Gastrocnemius medialis (tissue), 4 donors: ENCODE results near the gene KCNC1. TPM values are rescaled to one million over a fixed set of nuclear protein-coding genes. Genes with fewer than 3 reads are reported as not detected.
A peak's percentile ranks its signal among the peaks of the same experiment; 100 is the strongest.

Experiments
- ATAC-seq, 2 donors: fragments of 150-250 bp; one replicate each; pipeline ENCODE4 v1.9.1; 2016
- DNase-seq, 2 donors: peaks; one replicate each; pipeline ENCODE4 v3.0.0-alpha.2; 2019
- H3K27ac ChIP-seq, 4 donors: fragments of 200-600 bp; sonication (generic); 1 replicate in 1 of 4; 2 replicates in 3 of 4; pipeline ENCODE4 v1.5.1; 2016 to 2018; ENCODE audit warnings: mild to moderate bottlenecking in 2 of 4, moderate library complexity in 1 of 4
- H3K27me3 ChIP-seq, 3 donors: fragments of 200-600 bp; sonication (generic) in 2 of 3; 1 replicate in 1 of 3; 2 replicates in 2 of 3; pipeline versions ENCODE4 v1.5.1 to v1.6.0; 2016 to 2019; ENCODE audit warnings: mild to moderate bottlenecking in 1 of 3, moderate library complexity in 1 of 3
- H3K36me3 ChIP-seq, 2 donors: fragments of 200-600 bp; sonication (generic) in 1 of 2; one replicate each; pipeline ENCODE4 v1.5.1; 2017 to 2018
- H3K4me1 ChIP-seq, 2 donors: fragments of 200-600 bp; sonication (generic) in 1 of 2; one replicate each; pipeline ENCODE4 v1.5.1; 2016 to 2017; ENCODE audit warnings: mild to moderate bottlenecking in 2 of 2
- H3K4me3 ChIP-seq, 4 donors: fragments of 200-600 bp; sonication (generic) in 3 of 4; 1 replicate in 1 of 4; 2 replicates in 3 of 4; pipeline ENCODE4 v1.5.1; 2016 to 2019; ENCODE audit warnings: mild to moderate bottlenecking in 2 of 4
- H3K9me3 ChIP-seq, 3 donors: fragments of 200-600 bp; sonication (generic) in 2 of 3; 1 replicate in 1 of 3; 2 replicates in 2 of 3; pipeline ENCODE4 v1.5.1; 2016 to 2019
- CTCF ChIP-seq, 5 experiments: fragments of 450-650 bp in 3 of 5; fragments of 200-600 bp in 2 of 5; sonication (generic) in 2 of 5; IDR thresholded peaks in 4 of 5; conservative IDR thresholded peaks in 1 of 5; 1 replicate in 4 of 5; 2 replicates in 1 of 5; pipeline ENCODE4 v1.5.1; 2016 to 2019; ENCODE audit warnings: antibody characterized with exemption in 5 of 5, mild to moderate bottlenecking in 3 of 5, moderate library complexity in 3 of 5
- POLR2A ChIP-seq, 2 donors: fragments of 450-650 bp; IDR thresholded peaks; one replicate each; pipeline ENCODE4 v1.6.1; 2017; ENCODE audit warnings: antibody characterized with exemption in 2 of 2, mild to moderate bottlenecking in 2 of 2, moderate library complexity in 2 of 2
- in situ Hi-C, 4 donors: fragments of 200-750 bp; cut with MboI; loops; one replicate each; pipeline versions ENCODE4 v1.15.0 to v1.8.0; 2017; ENCODE audit warnings: low sequenced_read_pairs in 4 of 4
- intact Hi-C: fragments of 100-400 bp; cut with DNase I; formaldehyde crosslinking; loops from one replicate; pipeline ENCODE4 v1.15.1; 2023; ENCODE audit warnings: low total_unique reads
- total RNA-seq, 4 donors: library from RNA; depleted of rRNA; stranded (reverse); fragments of >200 nt; gene quantifications; one replicate each; pipeline versions ENCODE4 v1.1.0 to v1.2.3, GENCODE V29; 2016

Gene KCNC1
- total RNA-seq, 4 donors from 2014 or later = 0.03 to 0.53 (median 0.15) TPM

GRCh38 chr11:17739945-17740338, 5.4 kb downstream of the KCNC1 start:
- no peak for TF ChIP-seq CTCF (IDR thresholded peaks at IDR 0.05 in 4 of 5, conservative IDR thresholded peaks at IDR 0.05 in 1 of 5)
- no peak for TF ChIP-seq POLR2A (IDR thresholded peaks at IDR 0.05)
- Histone ChIP-seq H3K27me3 (peaks cover 25 to 27% (median 25%) of the 10 kb centered on the region in 3 donors), H3K27ac (no peak overlapping the region), H3K36me3 (no peaks in the 10 kb centered on the region), H3K4me1 (peaks cover 0 to 8% of the 10 kb centered on the region in 2 donors), H3K4me3 (no peak overlapping the region), H3K9me3 (no peaks in the 10 kb centered on the region)
- DNase-seq (peak in 1 of 2 donors; percentile 8), ATAC-seq (no peak)
- intact Hi-C loops (no loop called here), in situ Hi-C loops (loop anchor here in 1 of 4 donors (10.0 kb wide), 1 partner anchor 245 kb away; no protein-coding TSS in a partner anchor)

DNA sequence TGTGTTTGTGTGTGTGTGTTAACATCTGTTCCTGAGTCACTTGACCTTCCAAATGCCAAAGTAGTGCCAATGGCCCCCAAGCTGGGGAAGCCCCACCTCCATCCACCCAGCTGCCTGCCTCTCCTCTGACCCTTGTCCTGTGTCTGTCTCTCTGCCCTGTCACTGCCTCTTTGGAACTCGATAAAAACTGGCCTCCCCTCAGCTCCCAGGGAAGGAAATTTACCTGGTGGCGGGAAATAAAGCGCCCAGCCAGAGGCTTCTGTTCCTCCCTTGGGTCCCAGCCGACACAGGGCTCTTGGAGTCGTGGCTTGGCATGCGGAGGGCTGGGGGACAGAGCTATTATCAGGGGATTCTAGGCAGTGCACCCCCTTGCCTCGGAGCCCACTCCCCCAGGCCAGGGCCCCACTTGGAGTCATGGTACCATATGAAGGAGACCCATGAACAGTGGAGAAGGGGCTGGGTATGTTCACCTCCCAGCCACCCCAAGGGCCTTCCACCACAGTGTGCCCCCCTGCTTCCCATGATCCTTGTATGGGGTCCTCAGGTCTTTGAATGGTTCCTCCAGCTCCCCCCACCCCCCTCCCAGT, 6.2 kb downstream of the KCNC1 start:
- peaks cover 0 to under 1% of the 10 kb centered on the region in 2 donors for H3K4me1 ChIP-seq
- DNase-seq (peak in 1 of 2 donors; percentile 6), ATAC-seq (no peak)
- TF ChIP-seq CTCF (IDR thresholded peaks at IDR 0.05 in 4 of 5, conservative IDR thresholded peaks at IDR 0.05 in 1 of 5) (no peak), POLR2A (IDR thresholded peaks at IDR 0.05) (no peak)
- no peak overlapping the region for H3K4me3 ChIP-seq
- H3K9me3 ChIP-seq = no peaks in the 10 kb centered on the region
- intact Hi-C loops = no loop called here
- H3K27ac ChIP-seq = no peak overlapping the region
- H3K27me3 ChIP-seq = peaks cover 21 to 25% (median 23%) of the 10 kb centered on the region in 3 donors
- no peaks in the 10 kb centered on the region for H3K36me3 ChIP-seq
- in situ Hi-C loops = no loop called here

GRCh38 chr11:17741487-17741886, 6.9 kb downstream of the KCNC1 start:
- in situ Hi-C loops = no loop called here
- DNase-seq = peak in 1 of 2 donors; percentile 5
- intact Hi-C loops = no loop called here

DNA sequence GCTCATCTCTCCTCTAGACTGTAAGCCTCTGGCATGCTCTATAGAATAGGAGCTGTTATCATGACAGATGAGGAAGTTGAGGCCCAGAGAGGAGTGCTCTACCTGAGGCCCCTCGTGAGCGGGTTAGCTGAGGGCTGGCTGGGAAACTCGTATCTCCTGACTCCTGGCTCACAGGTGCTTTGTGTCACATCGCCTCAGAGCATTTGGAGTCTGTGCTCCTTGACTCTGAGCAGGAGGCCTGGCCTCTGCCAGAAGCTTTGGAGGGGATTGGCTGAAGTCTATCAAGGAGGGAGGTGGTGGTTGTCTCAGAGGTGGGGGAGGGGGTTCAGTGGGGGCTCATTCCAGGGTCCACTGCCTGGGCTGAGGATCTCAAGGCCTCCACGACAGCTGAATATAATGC, 7.4 kb downstream of the KCNC1 start:
- DNase-seq (peak in 1 of 2 donors; percentile 13), ATAC-seq (no peak)
- no peak for TF ChIP-seq POLR2A (IDR thresholded peaks at IDR 0.05)
- TF ChIP-seq CTCF (IDR thresholded peaks at IDR 0.05 in 4 of 5, conservative IDR thresholded peaks at IDR 0.05 in 1 of 5) = no peak
- intact Hi-C loops (no loop called here), in situ Hi-C loops (no loop called here)
- Histone ChIP-seq H3K27me3 (peaks cover 8 to 13% (median 10%) of the 10 kb centered on the region in 3 donors), H3K9me3 (no peaks in the 10 kb centered on the region), H3K36me3 (no peaks in the 10 kb centered on the region), H3K4me1 (no peaks in the 10 kb centered on the region), H3K4me3 (no peak overlapping the region), H3K27ac (no peak overlapping the region)

More at GRCh38 chr11:17741487-17741886, 6.9 kb downstream of the KCNC1 start:
- Histone ChIP-seq H3K4me1 (no peaks in the 10 kb centered on the region), H3K36me3 (no peaks in the 10 kb centered on the region), H3K9me3 (no peaks in the 10 kb centered on the region), H3K4me3 (no peak overlapping the region), H3K27me3 (peaks cover 13 to 18% (median 15%) of the 10 kb centered on the region in 3 donors), H3K27ac (no peak overlapping the region)
- no peak for ATAC-seq
- TF ChIP-seq POLR2A (IDR thresholded peaks at IDR 0.05) (no peak), CTCF (IDR thresholded peaks at IDR 0.05 in 4 of 5, conservative IDR thresholded peaks at IDR 0.05 in 1 of 5) (no peak)
